Activated CD8-positive, alpha-beta memory T cell treated with anti-CD3 and anti-CD28 coated beads for 4 hours (primary cell): ENCODE results near the gene RABGAP1L.

Source experiments
- DNase-seq, 2 donors: peaks; one replicate each; pipeline ENCODE4 v3.0.0-alpha.2; 2020; ENCODE audit warnings: low read depth in 2 of 2

RABGAP1L gene

GRCh38 chr1:174960362-174960761 is 801.0 kb downstream of the RABGAP1L start:
- DNase-seq: no peak

GRCh38 chr1:174963529-174964125 is 804.3 kb downstream of the RABGAP1L start:
- no peak for DNase-seq

GRCh38 chr1:174964261-174964971 is 805.1 kb downstream of the RABGAP1L start:
- no peak for DNase-seq

GRCh38 chr1:174964972-174965361 is 805.6 kb downstream of the RABGAP1L start:
- DNase-seq: no peak

GRCh38 chr1:174965362-174966007 is 806.2 kb downstream of the RABGAP1L start:
- DNase-seq: no peak

GRCh38 chr1:174966008-174966572 is 806.8 kb downstream of the RABGAP1L start:
- no peak for DNase-seq

- DNase-seq: no peak
These were observed 808.8 kb downstream of the RABGAP1L start for GRCh38 chr1:174967845-174968705.

- no peak for DNase-seq
These were observed 809.5 kb downstream of the RABGAP1L start for GRCh38 chr1:174968750-174969244.

- no peak for DNase-seq
These were observed 810.7 kb downstream of the RABGAP1L start for GRCh38 chr1:174969977-174970376.

GRCh38 chr1:174971466-174971865 is 812.1 kb downstream of the RABGAP1L start:
- no peak for DNase-seq

- DNase-seq: no peak
These were observed 812.6 kb downstream of the RABGAP1L start for GRCh38 chr1:174971902-174972301.

GRCh38 chr1:174974711-174975119 is 815.4 kb downstream of the RABGAP1L start:
- DNase-seq: no peak

GRCh38 chr1:174975764-174976163 is 816.4 kb downstream of the RABGAP1L start:
- DNase-seq: no peak

GRCh38 chr1:174976436-174977108 is 817.3 kb downstream of the RABGAP1L start:
- DNase-seq: no peak

GRCh38 chr1:174982971-174983689 is 823.8 kb downstream of the RABGAP1L start:
- no peak for DNase-seq

- DNase-seq: no peak
These were observed 825.6 kb downstream of the RABGAP1L start for GRCh38 chr1:174984952-174985351.

GRCh38 chr1:174988539-174988938 is 829.2 kb downstream of the RABGAP1L start:
- no peak for DNase-seq

- DNase-seq: no peak
These were observed 829.7 kb downstream of the RABGAP1L start for GRCh38 chr1:174988986-174989385.

GRCh38 chr1:174989536-174990220 is 830.4 kb downstream of the RABGAP1L start:
- DNase-seq: no peak
